Fibroblast of skin of right quadriceps (primary cell): ENCODE data around the gene SLC17A4.

Experiments
- DNase-seq: peaks from one replicate; pipeline ENCODE4 v3.0.0-alpha.2; 2013

Gene SLC17A4

DNA sequence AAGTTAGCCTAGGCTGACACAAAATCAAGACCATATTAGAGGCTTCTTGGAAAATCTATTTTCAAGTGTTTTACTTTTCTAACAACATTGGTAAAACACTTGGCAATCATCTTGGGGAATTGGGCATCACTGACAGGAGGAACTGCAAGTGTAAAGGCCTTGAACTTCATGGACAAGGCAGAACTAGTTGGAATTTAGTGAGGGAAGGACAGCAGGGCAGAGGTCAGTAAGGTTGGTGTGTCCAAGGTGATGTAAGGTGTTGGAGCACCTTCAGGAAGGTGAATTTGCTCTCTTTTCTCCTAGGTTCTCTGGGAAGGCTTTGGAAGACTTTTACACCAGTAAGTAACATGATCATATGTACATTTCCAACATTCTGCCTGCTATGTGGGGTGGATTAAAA, 1.5 kb upstream of the SLC17A4 start:
- no peak for DNase-seq

DNA sequence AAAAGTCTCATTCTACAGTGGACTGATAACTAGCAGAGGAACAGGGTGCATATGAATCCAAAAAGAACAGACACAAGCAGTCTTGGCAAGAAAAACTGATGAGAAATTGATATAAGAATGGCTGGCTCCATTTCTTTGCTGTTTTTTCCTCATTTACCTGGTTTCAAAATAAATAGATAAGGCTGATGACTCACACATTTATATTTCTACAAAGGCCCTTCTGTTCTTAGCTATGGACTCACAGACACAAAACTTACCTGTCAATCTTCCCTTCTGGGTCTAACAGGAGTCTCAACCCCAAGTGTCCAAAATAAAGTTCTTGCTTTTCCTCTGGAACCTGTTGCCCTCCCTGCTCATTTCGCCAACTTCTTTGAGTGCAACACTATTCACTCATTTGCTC, 941 bp downstream of the SLC17A4 start:
- no peak for DNase-seq

DNA sequence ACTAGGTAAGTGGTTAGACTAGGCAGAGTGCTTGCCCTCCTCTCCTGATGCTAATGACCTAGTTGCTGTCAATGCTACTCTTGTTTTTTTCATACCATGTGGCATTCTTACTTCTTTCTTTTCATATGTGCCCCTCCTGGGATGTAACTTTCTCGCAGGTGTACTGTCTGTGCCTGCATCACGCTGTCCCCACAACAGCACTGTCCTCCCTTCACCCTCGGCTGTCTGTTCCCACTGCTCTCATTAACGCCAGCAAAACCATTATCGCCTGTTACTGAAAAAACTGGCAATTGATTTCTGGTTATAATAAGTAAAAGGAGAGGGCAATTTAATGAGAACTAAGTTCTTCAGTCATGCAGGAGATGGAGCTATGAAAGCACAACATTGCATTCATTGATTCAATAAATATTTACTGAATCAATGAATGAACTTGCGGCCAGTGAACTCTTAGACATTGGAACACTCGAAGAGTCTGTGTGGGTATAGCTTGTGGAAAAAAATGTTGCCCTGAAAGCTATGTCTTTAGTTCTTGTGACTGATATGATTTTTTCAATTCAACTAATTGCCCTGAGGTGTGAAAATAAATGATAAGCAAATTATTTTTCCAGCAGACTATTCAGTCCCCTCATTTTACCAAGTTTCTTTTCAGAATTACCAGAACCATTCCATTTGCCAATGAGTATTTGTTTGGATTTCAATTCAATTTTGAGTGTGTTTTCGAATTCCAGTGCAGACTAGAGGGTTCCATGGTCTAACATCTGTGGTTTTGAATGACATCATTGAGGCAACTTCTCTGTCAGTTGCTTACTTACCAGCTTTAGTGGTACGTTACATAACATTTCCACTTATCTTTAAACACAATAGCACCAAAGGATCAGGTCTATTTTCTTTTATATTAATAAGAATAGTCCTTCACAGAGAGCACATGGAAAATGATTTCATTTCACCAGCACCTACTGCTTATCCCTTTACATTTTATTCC, 2.1 kb downstream of the SLC17A4 start:
- no peak for DNase-seq

DNA sequence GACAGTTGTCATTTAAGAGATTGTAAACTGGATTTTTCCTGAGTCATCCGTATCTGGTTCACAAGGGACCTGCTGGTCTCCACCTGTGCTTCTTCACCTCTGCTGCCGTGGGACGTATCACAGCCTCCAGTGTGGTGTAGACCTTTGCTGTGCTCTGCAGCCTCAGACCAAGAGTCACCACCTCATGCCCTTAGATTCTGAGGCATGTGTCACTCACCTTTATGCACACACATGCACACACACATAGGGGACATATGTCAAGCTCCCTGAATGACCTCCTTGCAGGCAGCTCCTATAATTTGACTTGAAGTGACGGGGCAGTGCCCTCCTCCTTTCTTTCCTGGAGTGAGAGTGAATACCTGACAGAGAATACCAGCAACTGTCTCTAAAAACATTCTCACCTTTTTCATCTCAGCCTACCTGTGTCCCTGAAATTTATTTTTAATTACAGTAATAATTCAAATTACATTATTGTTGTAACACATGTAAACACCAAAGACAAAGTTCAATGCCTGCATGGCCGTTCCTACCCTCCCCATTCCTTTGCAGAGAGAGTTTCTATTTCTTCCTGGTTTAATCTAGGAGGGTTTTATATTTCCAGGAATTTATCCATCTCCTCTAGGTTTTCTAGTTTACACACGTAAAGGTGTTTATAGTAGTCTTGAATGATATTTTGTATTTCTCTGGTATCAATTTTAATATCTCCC, 3.5 kb downstream of the SLC17A4 start:
- no peak for DNase-seq

DNA sequence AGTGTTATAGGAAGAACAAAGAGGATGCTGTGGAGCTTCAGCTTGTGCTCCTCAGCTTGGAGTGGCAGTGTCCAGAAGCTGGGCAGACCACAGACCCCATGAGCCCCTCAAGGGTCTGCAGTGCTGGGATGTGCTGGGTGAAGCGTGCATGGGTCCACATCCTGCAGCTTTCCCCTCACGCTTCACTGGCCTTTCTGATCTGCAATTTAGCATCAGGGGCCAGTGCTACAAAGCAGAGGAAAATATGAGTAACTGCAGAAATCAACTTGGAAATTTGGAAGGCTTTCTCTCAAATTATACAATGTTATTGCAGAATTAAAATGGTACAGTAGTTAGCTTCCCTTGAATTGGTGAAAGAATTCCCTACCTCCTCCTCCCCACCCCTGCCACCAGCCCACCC, 10.1 kb downstream of the SLC17A4 start:
- no peak for DNase-seq

DNA sequence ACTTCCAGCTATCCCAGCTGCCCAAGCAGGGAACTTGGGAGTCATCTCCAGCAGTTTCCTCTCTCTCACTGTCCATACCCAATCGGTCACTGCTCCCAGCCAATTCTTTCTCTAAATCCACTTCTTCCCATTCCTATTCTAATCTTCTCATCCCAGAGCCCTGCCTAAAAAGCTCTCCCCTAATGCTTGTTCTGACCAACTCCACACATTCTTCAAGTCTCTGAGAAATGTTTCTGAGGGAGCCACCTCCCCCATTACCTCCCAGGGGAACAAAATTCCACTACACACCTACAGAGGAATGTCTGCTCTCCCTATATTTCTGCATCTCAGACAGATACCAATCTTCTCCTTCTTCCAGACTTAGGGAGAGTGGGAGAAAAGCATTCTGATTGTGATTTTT, 14.0 kb downstream of the SLC17A4 start:
- no peak for DNase-seq

DNA sequence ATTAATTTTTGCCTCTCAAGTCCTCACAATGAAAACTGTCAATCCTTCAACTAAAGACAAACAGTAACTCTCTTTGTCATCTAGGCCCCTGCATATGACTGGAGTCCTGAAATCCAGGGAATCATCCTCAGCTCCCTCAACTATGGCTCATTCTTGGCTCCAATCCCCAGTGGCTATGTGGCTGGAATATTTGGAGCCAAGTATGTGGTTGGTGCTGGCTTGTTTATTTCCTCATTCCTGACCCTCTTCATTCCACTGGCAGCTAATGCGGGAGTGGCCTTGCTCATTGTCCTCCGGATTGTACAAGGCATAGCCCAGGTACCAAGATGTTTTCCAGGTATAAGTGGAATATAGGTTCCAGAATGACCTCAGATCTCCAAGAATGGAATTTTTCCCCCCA, 15.4 kb downstream of the SLC17A4 start:
- no peak for DNase-seq

DNA sequence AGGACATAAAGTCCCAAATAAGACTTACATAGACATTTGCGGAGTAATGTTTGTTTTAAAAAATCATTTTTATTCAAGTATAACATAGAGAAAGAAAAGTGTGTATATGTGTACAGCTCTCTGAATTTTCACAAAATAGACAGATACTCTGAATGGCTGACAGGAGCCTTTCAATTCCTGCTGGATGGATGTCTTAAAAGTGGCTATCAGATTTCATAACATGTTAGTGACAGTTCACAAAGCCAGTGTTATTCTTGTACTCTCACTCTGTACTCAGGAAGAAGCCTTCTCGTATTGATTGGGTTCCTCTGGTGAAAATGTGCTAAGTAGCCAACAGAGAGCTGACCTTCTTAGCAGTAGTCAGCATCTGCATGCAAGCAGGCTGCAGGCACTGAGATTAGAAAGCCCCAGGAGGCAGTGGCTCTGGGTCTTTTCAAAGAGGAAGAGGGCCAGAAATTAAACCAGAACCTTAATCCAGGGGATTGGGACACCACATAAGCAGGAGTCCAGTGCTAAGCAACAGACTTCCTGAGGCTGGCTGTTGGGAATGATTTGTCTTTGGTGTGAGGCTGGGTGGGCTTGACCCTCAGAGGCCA, 19.7 kb downstream of the SLC17A4 start:
- DNase-seq: no peak

DNA sequence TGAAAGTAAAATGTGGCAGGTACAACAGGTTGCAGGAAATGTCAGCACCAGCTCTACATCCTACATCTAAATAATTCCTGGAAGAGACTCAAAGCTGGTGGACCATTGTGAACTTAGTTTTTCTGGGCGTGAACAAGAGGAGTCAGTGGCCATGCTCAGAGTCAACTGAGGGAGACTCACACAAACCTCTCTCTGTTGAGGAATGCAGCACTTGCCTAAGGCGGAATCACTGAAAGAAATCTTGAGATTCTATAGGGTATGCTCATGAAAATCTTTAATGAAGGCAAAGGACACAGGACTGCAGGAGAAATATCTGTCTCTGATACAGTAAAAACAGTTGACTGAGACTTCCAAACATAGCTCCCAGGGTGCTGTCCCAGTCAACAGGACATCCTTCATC, 22.5 kb downstream of the SLC17A4 start:
- DNase-seq: no peak

DNA sequence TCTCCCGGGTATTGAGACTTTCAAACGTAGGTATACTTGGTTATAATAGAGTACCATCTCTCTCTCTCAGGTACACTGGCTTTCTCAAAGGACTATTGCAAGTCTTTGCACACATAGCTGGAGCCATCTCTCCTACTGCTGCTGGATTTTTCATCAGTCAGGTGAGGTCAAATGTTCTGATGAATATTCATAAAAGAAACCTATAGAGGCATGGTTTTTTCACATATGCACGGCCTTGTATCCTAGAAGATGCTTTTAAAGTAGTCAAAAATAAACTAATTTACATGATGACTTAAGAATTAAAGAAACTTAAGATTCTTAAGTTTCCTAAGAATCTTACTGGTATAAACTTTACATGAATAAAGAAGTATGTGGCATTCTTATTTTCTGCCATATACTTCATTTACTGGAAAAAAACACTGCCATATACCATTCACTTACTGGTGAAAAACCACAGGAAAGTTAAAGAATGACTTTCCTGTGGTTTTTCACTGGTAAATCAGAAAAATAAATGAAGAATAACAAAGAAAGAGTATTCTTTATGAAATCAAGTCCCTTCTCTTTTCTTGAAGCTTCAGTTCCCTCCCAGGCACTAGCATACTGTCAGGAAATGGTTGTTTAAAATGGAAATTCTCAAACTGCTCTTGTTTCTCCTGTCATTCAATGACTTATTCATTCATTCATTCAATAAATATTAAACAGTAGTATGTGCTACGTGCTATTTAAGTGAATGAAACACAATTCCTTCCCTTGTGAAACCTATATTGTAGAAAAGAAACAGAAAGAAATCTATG, 23.5 kb downstream of the SLC17A4 start:
- DNase-seq: no peak

DNA sequence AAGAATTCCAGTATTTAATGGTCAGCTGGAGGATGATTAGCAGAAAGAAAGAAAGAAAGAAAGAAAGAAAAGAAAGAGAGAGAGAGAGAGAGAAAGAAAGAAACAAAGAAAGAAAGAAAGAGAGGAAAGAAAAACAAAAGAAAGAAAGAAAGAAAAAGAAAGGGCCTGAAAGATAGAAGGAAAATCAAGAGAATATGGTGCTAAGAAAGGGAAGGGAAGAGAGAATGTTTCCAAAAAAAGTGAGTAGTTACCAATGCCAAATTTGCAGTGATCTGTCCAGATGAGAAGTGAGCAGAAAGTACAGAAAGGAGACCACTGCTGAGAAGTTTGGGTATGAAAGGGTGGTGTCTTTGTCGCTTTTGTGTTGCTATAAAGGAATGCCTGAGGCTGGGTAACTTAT, 26.6 kb downstream of the SLC17A4 start:
- no peak for DNase-seq

DNA sequence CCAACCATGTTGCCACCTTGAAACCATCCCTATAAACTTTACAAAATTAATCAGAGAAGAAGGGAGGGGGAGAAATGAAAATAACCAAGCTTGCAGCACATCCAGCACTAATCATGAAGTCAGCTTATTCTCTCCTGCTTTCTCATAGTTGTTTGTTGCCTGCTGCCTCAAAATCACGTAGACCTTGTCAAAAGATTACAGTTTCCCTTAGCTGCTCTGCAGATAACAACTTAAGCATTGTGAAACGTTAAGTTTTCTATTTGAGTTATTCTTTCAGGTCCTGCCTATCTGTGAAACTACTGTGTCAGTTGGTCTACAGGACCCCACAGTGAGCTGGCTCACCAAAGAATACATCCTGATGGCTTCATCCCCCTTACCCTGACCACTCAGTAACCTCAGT, 32.9 kb downstream of the SLC17A4 start:
- DNase-seq: no peak

DNA sequence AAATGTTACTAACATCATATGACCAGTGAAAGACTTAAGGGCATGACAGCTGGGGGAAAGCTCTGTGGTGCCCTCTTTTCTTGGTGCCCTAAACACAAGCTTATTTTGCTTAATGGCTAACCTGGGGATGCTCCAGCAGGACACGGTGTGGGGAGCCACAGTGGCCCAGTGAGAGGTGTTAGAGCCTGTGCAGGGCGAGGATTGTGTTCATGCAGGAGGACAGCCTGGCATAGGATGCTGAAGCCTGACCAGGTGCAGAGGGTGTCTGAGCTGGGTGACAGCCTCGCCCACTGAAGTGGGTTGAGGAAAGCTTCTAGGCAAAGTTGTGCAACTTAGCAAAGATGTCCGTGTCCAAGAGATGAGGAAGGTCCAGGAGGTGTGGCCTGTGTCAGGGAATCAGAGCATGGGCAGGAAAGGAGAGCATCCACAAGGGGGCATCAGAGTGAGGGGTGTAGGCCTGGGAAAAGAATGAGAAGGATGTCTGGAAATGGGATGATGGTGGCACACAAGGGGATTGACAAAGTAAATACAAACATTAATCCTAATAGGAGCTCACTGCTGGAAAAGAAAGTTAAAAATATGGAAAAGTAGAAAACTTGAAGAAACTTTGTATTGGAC, 33.9 kb downstream of the SLC17A4 start:
- DNase-seq: peak; percentile 32

DNA sequence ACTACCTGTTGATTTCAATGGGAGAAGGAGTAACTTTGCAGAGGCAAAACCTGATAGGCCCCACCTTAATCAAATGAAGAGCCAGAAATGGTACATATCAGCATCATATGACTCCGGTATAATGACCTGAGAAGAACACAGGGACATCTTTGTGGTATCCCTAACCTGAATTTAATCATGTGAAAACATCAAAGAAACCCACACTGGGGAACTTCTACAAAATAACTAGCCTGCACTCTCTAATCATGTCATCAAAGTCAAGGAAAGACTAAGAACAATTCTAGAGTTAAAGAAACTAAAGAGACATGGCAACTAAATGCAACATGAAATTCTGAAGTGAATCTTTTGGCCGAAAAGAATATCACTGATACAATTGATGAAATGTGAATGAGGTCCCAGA, 34.9 kb downstream of the SLC17A4 start:
- no peak for DNase-seq

DNA sequence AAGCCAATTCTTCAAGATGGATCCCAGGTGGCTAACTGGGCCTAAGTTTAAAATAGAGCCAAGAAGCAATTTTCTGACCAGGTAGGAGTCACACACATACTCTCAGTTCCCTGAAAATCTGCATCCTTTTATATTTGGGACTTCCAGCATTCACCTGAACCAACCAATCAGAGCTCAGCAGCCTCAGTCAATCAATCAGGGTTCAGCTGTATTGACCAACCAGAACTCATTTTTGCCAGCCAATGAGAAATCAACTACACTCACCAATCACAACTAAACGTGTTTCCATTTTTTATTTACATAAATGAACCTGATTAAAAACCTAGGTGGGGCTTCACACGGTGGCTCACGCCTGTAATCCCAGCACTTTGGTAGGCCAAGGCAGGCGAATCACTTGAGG, 37.5 kb downstream of the SLC17A4 start:
- no peak for DNase-seq

DNA sequence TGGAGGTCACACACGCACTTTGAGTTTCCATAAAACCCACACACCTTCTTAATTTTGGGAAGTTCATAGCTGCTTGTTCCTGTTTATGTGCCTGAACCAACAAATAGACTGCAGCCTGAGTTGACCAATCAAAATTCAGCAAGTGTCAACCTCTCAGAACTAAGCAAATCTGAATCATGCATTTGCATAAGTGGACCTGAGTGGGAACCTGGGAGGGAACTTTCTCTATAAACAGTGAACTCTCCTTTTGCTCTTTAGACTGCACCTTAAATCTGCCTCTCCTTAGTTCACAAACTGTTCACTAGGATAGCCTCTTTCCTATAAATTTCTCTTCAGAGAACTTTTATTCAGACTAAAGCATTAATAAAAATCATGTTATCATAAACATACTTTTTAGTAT, 39.4 kb downstream of the SLC17A4 start:
- DNase-seq: no peak

DNA sequence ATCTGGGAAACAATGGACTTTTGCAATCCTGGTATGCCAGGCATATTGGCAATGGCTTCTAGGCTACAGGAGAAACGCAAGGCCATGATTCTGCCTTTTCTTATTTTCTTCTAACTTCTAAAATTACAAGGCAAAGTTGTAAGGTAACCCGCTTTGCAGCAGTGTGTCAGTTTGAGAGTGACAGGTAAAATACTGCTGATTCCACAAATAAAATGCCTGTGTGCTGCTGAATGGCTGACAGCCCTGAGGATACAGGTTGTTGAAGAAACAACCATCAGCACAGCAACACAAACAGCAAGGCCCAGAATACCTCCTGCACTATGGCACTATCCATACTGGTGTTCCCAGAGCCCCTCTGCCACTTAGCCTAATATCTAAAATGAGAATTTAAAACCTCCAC, 40.2 kb downstream of the SLC17A4 start:
- DNase-seq: no peak

DNA sequence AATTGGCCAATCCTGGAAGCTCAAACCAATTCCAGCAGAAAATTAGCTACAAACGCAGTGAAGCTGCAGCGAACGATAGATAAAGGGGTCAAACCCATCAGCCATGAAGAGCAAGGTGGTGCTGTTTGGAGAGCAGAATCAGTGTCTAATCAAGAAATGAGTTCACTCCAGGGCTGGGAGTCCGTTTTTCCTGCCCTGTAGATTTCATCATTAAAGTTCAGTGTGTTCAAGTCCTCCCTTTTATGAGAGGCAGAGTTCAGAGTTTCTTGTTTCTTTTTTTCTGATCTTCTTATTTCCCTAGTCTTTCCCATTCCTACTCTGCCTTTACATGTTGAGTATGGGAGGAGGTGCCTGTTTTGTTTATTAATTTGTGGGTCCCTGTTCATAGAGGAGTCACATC, 46.9 kb downstream of the SLC17A4 start:
- no peak for DNase-seq

DNA sequence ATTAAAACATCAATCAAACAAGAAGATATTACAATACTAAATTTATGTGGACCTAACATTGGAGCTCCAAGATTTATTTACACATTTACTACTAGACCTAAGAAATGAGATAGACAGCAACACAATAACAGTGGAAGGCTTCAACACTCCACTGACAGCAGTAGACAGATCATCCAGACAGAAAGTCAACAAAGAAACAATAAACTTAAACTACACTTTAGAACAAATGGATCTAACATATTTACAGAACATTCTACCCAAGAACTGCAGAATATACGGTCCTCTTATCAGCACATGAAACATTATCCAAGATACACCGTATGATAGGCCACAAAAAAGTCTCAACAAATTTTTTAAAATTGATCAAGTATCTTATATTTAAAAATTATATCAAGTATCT, 50.3 kb downstream of the SLC17A4 start:
- no peak for DNase-seq

DNA sequence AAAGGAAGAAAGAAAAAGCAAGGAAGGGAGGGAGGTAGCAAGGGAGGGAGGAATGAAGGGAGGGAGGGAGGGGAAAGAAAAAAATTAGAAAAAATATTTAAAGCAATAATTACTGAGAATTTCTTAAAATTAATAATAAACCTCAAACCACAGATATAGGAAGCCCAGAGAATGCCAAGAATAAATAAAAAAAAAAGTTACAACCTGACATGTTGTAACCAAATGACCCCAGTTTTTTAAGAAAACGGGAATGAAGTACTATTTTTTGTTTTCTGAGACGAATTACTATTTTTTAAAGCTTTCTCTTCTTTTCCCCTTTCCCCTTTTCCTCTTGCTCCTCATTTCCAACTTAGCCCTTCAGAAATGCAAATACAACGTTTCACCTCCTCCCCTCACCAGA, 60.7 kb downstream of the SLC17A4 start:
- no peak for DNase-seq

DNA sequence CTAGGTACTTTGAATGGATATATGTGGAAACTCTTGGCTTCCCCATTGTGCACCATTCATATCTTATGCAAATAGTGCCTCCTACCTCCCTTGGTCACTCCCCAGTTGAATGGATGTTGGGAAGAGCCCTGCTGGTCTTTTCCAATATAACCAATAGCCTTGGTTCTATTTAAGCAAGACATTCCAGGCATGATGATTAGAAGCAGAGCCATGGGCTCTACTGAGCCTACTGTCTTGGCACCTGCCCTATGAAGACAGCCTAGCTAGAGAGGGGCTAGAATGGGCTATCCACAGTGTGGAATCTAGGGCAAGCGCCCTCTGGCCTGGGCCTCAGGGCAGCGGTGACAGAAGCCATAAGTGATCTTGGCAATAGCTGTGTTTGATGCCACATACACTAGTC, 61.7 kb downstream of the SLC17A4 start:
- DNase-seq: no peak

DNA sequence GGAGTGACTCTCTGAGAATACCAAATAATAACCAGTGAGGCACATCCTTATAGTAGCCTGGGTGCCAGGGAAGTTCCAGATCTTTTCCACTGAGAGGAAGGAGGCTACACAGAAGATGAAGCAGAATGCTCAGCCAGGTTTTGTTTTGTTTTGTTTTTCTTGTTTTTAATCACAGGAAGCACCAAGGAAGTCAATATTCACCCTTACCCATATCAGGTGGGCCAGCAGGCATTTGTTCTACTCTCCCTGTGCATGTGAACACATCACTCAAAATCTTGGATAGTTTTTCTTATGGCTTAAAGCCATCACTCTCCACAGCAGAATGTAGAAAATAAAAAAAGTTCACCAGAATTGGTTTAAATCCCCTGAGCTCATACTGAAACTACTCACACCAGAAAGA, 66.8 kb downstream of the SLC17A4 start:
- DNase-seq: no peak

DNA sequence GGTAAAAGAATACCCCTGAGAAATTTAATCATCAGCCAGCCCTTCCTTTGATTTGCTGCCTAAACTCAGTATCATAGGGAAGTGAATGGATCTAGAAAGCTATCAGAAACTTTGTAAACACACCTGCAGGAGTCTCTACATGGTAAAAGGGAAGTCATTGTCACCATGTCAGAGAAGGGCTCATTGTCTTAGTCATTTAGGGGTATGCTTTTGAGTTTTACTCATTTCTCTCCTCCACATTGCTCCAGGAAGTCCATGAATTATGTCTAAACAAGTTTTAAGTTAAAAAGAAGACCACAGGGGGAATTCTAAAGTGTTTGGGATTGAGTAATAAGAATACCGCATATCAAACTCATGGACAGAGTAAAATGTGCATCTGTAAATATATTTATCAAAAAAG, 74.8 kb downstream of the SLC17A4 start:
- DNase-seq: no peak
